Lower lobe of right lung (tissue), 2 donors: ENCODE measurements around the gene KIF5A. TPM values are rescaled to one million over a fixed set of nuclear protein-coding genes. Genes with fewer than 3 reads are reported as not detected.

Experiments used
- ATAC-seq, 2 donors: fragments of 200-7000 bp; cut with Tn5 transposase; one replicate each; pipeline ENCODE4 v1.9.1; 2020 to 2022; ENCODE audit warnings: mild to moderate bottlenecking in 2 of 2, moderate library complexity in 2 of 2
- DNase-seq: peaks from one replicate; pipeline ENCODE4 v3.0.0-alpha.2; 2020
- H3K27ac ChIP-seq: fragments of 200-600 bp; one replicate; pipeline ENCODE4 v1.8.0; 2022
- H3K27me3 ChIP-seq: fragments of 200-600 bp; one replicate; pipeline ENCODE4 v1.8.0; 2022; ENCODE audit warnings: low read depth
- H3K36me3 ChIP-seq: fragments of 200-600 bp; one replicate; pipeline ENCODE4 v1.8.0; 2022; ENCODE audit warnings: mild to moderate bottlenecking
- H3K4me1 ChIP-seq: fragments of 200-600 bp; one replicate; pipeline ENCODE4 v1.8.0; 2022
- H3K4me3 ChIP-seq: fragments of 200-600 bp; one replicate; pipeline ENCODE4 v1.8.0; 2022; ENCODE audit warnings: mild to moderate bottlenecking
- H3K9me3 ChIP-seq: fragments of 200-600 bp; one replicate; pipeline ENCODE4 v1.8.0; 2022
- intact Hi-C: fragments of 100-400 bp; cut with DNase I; formaldehyde crosslinking; loops from one replicate; pipeline ENCODE4 v1.11.0; 2022
- total RNA-seq: library from RNA; stranded (reverse); fragmentation: NEBNext Ultra II Directional; extraction: Animal tissue kit (Norgen Biotek cat#: 25700); gene quantifications from one replicate; pipeline ENCODE4 v1.2.1, GENCODE V29; 2021
- TF ChIP-seq, protein P1 (sequence below): fragments of 200-600 bp; IDR thresholded peaks from one replicate; pipeline ENCODE4 v1.8.0; 2022; ENCODE audit warnings: antibody characterized with exemption, mild to moderate bottlenecking
- donor health status: DM: no; HTN: yes; CAD: no; lungs with severe emphysema.

Gene KIF5A
- total RNA-seq, 1 donor from 2014 or later: 0.09 TPM

GRCh38 chr12:57526477-57527126, 23.2 kb upstream of the KIF5A start:
- no peaks in the 10 kb centered on the region for H3K9me3 ChIP-seq
- H3K27ac ChIP-seq: no peak overlapping the region
- no peak for ATAC-seq
- H3K36me3 ChIP-seq: peaks cover 76% of the 10 kb centered on the region
- no peaks in the 10 kb centered on the region for H3K27me3 ChIP-seq
- TF ChIP-seq, protein P1, sequence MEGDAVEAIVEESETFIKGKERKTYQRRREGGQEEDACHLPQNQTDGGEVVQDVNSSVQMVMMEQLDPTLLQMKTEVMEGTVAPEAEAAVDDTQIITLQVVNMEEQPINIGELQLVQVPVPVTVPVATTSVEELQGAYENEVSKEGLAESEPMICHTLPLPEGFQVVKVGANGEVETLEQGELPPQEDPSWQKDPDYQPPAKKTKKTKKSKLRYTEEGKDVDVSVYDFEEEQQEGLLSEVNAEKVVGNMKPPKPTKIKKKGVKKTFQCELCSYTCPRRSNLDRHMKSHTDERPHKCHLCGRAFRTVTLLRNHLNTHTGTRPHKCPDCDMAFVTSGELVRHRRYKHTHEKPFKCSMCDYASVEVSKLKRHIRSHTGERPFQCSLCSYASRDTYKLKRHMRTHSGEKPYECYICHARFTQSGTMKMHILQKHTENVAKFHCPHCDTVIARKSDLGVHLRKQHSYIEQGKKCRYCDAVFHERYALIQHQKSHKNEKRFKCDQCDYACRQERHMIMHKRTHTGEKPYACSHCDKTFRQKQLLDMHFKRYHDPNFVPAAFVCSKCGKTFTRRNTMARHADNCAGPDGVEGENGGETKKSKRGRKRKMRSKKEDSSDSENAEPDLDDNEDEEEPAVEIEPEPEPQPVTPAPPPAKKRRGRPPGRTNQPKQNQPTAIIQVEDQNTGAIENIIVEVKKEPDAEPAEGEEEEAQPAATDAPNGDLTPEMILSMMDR: no peak
- no peak for DNase-seq
- peaks cover 27% of the 10 kb centered on the region for H3K4me1 ChIP-seq
- intact Hi-C loops: no loop called here
- no peak overlapping the region for H3K4me3 ChIP-seq

GRCh38 chr12:57527184-57527583, 22.7 kb upstream of the KIF5A start:
- Histone ChIP-seq H3K36me3 (peaks cover 82% of the 10 kb centered on the region), H3K4me3 (no peak overlapping the region), H3K9me3 (no peaks in the 10 kb centered on the region), H3K27me3 (no peaks in the 10 kb centered on the region), H3K27ac (no peak overlapping the region), H3K4me1 (peaks cover 22% of the 10 kb centered on the region)
- TF ChIP-seq, protein P1: no peak
- no peak for DNase-seq
- ATAC-seq: no peak
- intact Hi-C loops: no loop called here

DNA sequence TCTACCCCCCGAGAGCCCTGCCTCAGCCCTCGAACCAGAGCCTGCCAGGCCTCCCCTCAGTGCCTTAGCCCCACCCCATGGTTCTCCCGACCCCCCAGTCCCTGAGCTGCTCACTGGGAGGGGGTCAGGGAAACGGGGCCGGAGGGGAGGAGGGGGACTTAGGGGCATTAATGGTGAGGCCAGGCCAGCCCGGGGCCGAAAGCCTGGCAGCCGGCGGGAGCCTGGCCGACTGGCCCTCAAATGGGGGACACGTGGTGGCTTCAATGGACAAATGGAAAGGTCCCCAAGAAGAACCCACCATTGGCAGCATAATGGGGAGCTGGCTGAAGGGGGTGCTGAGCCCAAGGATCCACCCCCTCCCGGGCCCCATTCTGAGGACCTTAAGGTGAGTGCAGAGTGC, 21.7 kb upstream of the KIF5A start:
- no peak overlapping the region for H3K27ac ChIP-seq
- intact Hi-C loops: no loop called here
- no peak for ATAC-seq
- no peaks in the 10 kb centered on the region for H3K9me3 ChIP-seq
- H3K27me3 ChIP-seq: no peaks in the 10 kb centered on the region
- TF ChIP-seq, protein P1: no peak
- H3K36me3 ChIP-seq: peaks cover 92% of the 10 kb centered on the region
- no peak overlapping the region for H3K4me3 ChIP-seq
- DNase-seq: no peak
- peaks cover 22% of the 10 kb centered on the region for H3K4me1 ChIP-seq

DNA sequence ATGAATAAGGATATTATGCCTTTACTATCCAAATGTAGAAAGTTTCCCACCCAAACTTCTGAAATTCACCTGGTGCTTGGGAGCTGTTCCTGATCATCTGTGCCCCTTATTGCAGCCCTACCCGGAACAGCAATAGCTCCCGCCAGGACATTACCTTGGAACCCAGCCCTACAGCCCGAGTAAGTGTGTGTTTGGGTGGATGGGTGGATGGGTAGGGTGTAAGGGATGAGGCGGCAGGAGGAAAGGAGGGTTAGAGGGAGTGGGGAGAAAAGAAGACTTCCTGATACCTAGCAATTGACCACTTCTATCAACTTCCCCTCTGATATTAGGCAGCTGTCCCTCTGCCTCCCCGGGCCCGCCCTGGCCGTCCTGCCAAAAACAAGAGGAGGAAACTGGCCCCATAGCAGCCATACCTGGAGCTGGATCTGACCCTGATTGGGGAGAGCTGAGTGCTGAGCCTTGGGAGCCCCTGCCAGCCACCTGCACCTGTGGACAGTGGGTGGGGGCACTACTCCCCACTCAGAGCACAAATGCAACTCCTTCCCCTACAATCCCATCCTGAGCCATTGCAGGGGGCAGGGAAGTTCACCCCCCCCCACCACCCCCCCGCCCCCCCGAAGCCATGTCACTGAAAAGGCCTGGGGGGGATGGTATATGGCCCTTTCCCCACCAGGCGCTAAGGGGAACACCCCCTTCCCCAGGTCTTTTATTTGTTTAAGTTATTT, 20.9 kb upstream of the KIF5A start:
- intact Hi-C loops: no loop called here
- no peak overlapping the region for H3K27ac ChIP-seq
- H3K27me3 ChIP-seq: no peaks in the 10 kb centered on the region
- peaks cover 14% of the 10 kb centered on the region for H3K4me1 ChIP-seq
- DNase-seq (no peak), ATAC-seq (no peak)
- TF ChIP-seq, protein P1: no peak
- no peak overlapping the region for H3K4me3 ChIP-seq
- no peaks in the 10 kb centered on the region for H3K9me3 ChIP-seq
- H3K36me3 ChIP-seq: peaks cover 100% of the 10 kb centered on the region

DNA sequence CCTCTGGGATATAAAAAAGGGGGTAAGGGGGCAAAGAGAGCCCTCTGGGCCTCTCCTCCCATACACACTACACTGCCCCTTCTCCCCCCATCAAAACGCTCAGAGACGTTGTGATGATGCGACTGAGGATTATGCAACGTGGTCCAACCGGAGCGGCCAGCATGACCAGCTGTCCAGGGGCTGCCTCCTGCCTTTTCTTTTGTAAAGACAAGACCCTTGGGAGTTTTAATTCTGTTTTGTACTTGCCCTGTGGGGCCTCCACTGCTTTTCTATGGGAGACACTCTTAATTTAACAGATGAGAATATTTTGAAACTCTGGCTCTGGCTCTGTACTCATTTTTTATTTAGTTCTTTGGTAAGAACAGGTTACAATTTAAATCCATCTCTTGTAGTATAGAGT, 20.0 kb upstream of the KIF5A start:
- ATAC-seq: no peak
- DNase-seq: no peak
- TF ChIP-seq, protein P1: no peak
- H3K9me3 ChIP-seq: no peaks in the 10 kb centered on the region
- intact Hi-C loops: no loop called here
- no peaks in the 10 kb centered on the region for H3K27me3 ChIP-seq
- peaks cover 5% of the 10 kb centered on the region for H3K4me1 ChIP-seq
- peaks cover 100% of the 10 kb centered on the region for H3K36me3 ChIP-seq
- no peak overlapping the region for H3K4me3 ChIP-seq
- H3K27ac ChIP-seq: no peak overlapping the region
